H1 (cell line): Measurements from ENCODE around the gene POGLUT2. TPM values are rescaled to one million over a fixed set of nuclear protein-coding genes. Genes with fewer than 3 reads are reported as not detected.
A peak's percentile ranks its signal among the peaks of the same experiment; 100 is the strongest.

Experiments used
- BACH1 ChIP-seq: IDR thresholded peaks from 2 replicates; pipeline ENCODE4 v1.6.1; 2012; ENCODE audit warnings: low read length, improper control_type of control experiment
- CREB1 ChIP-seq: IDR thresholded peaks from 2 replicates; pipeline ENCODE4 v1.6.1; 2012; ENCODE audit warnings: inconsistent platforms
- GTF2F1 ChIP-seq: IDR thresholded peaks from 2 replicates; pipeline ENCODE4 v1.6.1; 2012; ENCODE audit warnings: low read depth, low read length, improper control_type of control experiment, borderline replicate concordance
- HDAC2 ChIP-seq, 2 experiments: fragments of 300-600 bp in 1 of 2; sonication (generic) in 1 of 2; IDR thresholded peaks; 2 replicates each; pipeline ENCODE4 v1.6.1; 2011 to 2012; ENCODE audit warnings: low read depth in 2 of 2, low read length in 2 of 2, mild to moderate bottlenecking in 2 of 2, moderate library complexity in 2 of 2, borderline replicate concordance in 1 of 2, inconsistent platforms in 1 of 2
- JUND ChIP-seq: IDR thresholded peaks from 2 replicates; pipeline ENCODE4 v1.6.1; 2011; ENCODE audit warnings: mild to moderate bottlenecking, improper control_type of control experiment, low read length
- MAX ChIP-seq: IDR thresholded peaks from 2 replicates; pipeline ENCODE4 v1.6.1; 2012; ENCODE audit warnings: inconsistent platforms
- POLR2A ChIP-seq, 2 experiments: IDR thresholded peaks; 1 replicate in 1 of 2; 2 replicates in 1 of 2; pipeline ENCODE4 v1.6.1; 2011; ENCODE audit warnings: low read depth in 2 of 2, low read length in 2 of 2, mild to moderate bottlenecking in 2 of 2; ENCODE audit errors: control extremely low read depth in 1 of 2
- SP4 ChIP-seq: IDR thresholded peaks from 2 replicates; pipeline ENCODE4 v1.6.1; 2012; ENCODE audit warnings: low read length, inconsistent platforms
- SUZ12 ChIP-seq: fragments of 200-600 bp; sonication (generic); IDR thresholded peaks from 2 replicates; pipeline ENCODE4 v1.6.1; 2012; ENCODE audit warnings: mild to moderate bottlenecking, inconsistent platforms, low read length, moderate library complexity, mixed read lengths
- TAF1 ChIP-seq: IDR thresholded peaks from 2 replicates; pipeline ENCODE4 v1.6.1; 2011; ENCODE audit warnings: mild to moderate bottlenecking, low read depth, low read length
- polyA plus RNA-seq, 7 experiments: library from polyadenylated mRNA; depleted of rRNA in 3 of 7; stranded (reverse) in 5 of 7; unstranded in 2 of 7; fragments of >200 nt in 5 of 7; fragments of 200-250 nt in 2 of 7; gene quantifications; 1 replicate in 5 of 7; 2 replicates in 1 of 7; 4 replicates in 1 of 7; pipeline versions ENCODE4 v1.2.1 to v1.2.3, GENCODE V29; 2011 to 2013; ENCODE audit warnings: missing spikeins in 2 of 7, mixed read lengths in 2 of 7
- total RNA-seq: library from RNA; stranded (reverse); fragmentation: NEBNext Ultra II Directional; extraction: Animal tissue kit (Norgen Biotek cat#: 25700); gene quantifications from 2 replicates; pipeline ENCODE4 v1.2.1, GENCODE V29; 2021

The POGLUT2 gene
- total and polyA plus RNA-seq, 2 of the 8 experiments (the other 6 are each of a cell fraction or from before 2014, with no cell fraction given) = 9.9 to 22.3 TPM

- TF ChIP-seq JUND (no peak), CREB1 (peak; percentile 37; the same call in 1 of the 2 replicates), HDAC2 (IDR thresholded peaks at IDR 0.05; ENCODE audit: borderline replicate concordance in 1 of 2, low read depth in 2 of 2, low read length in 2 of 2) (peak in 1 of 2 experiments; percentile 76; a peak in 2 of 4 replicates), MAX (peak; percentile 98), SUZ12 (peak; percentile 7; the same call in 1 of the 2 replicates), POLR2A (IDR thresholded peaks at IDR 0.05; ENCODE audit: control extremely low read depth in 1 of 2, low read depth in 2 of 2, low read length in 2 of 2) (peak; percentile 84 to 90), SP4 (peak; percentile 46; the same call in 1 of the 2 replicates), GTF2F1 (peak; percentile 62; the same call in 1 of the 2 replicates), TAF1 (peak; percentile 88), BACH1 (no peak)
Measured at GRCh38 chr13:102773441-102774213, 25.1 kb downstream of the POGLUT2 start, which contains the start of gene TEX30 (continued).
